Fibroblast of skin of right biceps (primary cell): ENCODE results near the gene EPHB1.
"Not testable (repeated sequence)": the region's sequence is repeated elsewhere in the genome, so short reads cannot be mapped to it uniquely, and the experiment has no call there.

Experiments
- DNase-seq: peaks from one replicate; pipeline ENCODE4 v3.0.0-alpha.2; 2013

The EPHB1 gene

DNA sequence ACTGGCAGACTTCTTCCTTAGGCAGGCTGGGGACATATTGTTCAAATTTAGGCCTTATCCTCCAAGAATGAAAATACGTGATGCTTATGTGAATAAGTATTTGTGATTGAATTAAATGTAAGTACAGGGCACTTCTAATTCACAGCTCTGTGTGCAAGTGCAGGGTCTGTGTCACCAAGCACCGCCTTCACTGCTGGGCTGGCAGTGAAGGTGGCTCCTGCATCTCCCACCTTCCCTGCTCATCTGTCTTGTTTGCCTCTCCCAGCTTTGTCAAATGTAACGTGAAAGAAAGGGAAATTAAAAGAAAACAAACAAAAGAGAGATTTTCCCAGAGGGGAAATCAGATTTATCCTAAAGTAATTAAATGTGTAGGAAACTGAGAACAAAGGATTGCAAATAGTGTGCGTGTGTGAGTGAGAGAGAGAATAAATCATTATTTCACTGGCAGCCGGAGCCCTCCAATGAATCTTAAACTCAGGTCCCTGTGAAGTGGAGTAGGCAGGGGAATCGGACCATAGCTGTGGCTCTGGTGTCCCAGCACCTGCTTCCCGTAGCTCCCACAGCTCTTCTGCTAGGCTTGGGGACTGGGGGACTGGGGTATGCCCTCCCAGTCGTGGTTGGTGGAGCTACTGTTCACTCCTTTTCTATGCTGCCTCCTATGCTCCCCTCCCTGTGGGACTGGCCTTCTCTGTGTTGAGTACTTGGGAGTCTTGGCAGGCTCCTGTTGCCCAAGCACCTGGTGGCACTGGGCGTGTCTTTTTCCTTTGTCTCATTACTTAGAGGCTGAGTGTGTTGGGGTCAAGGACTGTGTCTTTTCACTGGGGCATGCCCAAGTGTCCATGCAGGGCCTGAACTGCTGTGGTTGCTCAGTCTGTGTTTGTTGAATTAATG is 222.2 kb downstream of the EPHB1 start:
- no peak for DNase-seq

DNA sequence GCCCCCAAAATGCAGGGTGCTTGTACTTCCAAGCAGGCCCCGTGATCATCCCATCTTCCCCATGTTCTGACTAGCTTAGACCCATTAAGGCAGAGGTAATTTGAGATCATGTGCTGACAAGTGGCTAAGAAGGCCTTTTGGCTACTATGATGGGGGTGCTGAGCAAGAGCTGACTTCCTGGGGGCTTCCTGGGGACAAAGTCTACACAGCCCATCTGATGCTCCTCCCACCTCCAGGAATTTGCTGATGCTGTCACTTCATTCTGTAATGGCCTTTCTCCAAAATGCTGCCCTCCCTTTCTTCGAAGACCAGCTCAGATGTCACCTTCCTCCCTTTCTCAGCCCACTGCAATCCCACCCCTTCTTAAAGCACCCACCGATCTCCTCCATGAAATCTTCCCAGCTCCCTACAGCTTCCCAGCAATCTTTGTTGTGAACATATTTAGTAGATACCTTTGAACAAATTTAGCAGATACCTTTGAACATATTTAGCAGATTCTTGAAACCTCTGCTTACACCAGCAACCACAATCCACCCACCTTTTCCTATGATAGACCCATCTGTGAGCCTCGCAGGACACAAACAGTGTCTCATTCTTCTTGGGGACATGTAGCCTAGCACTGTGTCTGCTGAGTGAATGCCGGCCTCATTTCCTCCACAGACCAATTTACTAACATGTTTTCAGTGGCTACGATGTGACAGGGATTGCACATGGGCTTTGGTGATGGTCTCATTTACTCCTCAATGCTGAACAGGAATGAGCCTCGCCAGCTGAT is 223.3 kb downstream of the EPHB1 start:
- no peak for DNase-seq

DNA sequence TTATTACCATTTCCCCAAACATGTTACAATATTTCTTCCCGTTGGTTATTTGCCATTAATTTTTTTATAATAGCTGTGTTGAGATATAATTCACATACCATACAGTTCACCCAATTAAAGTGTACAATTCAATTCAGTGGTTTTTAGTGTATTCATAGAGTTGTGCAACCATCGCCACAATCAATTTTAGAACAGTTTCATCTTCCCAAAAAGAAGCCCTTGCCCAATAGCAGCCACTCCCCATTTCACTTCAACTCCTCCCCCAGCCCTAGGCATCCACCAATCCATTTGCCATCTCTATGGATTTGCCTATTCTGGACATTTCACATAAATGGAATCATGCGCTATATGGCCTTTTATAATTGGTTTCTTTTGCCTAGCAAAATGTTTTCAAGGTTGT is 225.1 kb downstream of the EPHB1 start:
- no peak for DNase-seq

DNA sequence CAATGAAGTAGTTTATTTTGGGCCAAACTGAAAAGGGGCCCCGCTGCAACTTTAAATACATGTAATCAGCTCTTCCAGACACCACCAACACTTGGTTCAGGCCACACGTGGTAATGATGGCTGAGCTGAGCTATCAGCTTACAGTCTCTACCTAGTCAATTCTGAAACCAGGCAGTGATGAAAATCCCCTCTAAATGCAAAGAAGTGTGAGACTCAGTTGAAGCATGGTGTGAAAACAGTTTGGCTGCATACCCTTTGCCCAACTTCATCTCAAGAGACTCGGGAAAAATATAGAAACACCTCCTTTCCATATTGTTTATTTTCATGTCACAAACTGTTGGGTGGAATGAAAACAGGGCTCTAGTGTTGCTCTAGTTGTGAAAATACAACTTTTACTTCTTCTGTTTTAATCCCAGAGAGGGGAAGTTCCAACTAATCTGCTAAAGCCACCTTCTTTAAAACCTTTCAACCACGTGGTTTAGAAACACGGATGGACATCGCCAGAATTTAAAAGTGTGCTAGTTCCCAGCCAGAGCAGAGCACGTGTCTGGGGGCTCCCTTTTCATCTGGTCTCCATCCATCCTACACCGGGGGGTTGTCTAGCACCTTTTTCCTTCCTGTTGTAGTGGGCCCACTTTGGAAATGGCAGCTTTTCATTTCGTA is 229.1 kb downstream of the EPHB1 start:
- DNase-seq = no peak

DNA sequence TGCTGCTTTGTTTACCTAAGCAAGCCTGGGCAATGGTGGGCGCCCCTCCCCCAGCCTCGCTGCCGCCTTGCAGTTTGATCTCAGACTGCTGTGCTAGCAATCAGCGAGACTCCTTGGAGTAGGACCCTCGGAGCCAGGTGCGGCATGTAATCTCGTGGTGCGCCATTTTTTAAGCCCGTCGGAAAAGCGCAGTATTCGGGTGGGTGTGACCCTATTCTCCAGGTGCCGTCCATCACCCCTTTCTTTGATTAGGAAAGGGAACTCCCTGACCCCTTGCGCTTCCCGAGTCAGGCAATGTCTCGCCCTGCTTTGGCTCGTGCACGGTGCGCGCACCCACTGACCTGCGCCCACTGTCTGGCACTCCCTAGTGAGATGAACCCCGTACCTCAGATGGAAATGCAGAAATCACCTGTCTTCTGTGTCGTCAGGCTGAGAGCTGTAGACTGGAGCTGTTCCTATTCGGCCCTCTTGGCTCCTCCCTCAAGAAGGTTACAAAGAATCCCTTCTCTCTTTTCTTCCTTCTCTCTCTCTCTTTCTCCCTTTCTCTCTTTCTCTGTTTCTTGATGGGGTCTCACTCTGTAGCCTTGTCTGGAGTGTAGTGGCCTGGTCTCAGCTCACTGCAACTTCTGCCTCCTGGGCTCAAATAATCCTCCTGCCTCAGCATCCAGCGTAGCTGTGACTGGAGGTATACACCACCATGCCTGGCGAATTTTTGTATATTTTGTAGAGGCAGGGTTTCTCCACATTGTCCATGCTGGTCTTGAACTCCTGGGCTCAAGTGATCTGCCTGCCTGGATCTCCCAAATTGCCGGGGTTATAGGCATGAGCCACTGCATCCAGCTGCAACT is 235.9 kb downstream of the EPHB1 start:
- not testable (repeated sequence) for DNase-seq

DNA sequence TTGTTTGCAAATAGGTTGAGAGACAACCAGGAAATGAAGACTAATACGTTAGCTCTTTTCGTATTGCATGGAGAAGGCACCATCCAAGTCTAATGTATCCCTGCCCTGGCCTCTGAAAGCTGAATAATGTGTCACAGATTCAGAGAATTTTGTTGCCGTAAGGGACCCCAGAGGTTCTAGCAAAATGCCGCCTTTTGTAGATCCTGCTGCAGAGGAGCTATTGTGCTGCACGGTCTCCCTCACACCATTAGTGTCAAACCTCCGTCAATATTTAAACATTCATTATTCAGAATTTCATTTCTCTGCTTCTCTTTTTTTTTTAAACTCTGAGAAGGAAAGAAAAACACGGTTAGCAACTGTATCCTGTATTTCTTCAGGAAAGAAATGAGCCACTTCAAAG is 238.7 kb downstream of the EPHB1 start:
- no peak for DNase-seq

DNA sequence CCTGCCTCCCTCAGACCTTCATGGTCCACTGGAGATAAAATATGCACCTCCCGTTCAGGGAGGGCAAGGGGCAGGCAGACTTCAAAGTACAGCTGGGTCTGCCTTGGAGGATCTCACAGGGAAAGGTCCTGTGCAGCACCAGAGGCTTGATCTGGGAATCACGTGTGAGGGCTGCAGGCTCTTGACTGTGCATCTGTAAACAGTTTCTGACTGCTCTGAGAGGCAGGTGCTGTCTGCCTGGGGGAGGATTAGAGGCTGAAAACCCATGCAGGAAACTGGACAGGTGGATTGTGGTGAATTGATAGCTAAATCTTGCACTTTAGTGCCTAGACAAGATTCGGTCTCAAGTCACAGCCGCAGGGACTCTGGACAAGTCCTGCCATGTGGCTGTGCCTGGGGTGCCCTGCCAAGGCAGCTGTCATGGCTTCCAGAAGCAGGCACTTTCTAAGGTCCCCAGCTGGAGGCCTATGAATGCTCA is 239.3 kb downstream of the EPHB1 start:
- DNase-seq = no peak

DNA sequence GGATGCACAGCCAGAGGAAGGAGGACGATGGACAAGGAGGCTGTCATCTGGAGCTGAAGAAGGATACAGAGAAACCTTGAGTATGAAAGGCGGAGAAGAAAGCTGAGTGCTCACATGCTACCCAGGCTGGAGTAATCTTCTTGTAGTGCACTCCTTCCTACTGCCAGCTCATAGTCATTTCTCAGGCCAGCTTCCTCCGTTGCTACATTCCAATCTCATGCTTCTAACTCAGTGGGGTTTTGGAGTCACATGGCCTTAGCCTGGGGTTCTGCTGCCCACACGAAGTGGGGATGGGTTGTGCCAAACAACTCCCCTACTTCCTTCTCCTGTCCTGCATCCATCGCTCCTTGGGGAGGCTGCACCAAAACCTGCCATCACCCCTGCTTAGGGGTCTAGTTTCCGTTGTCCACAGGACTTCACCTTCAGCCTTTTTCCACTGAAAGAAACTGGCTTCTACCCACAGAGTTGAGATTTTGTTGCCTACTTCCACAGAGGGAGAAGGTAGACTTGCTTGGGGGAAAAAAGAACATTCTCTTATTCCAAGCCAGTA is 239.9 kb downstream of the EPHB1 start:
- DNase-seq = peak; percentile 19

DNA sequence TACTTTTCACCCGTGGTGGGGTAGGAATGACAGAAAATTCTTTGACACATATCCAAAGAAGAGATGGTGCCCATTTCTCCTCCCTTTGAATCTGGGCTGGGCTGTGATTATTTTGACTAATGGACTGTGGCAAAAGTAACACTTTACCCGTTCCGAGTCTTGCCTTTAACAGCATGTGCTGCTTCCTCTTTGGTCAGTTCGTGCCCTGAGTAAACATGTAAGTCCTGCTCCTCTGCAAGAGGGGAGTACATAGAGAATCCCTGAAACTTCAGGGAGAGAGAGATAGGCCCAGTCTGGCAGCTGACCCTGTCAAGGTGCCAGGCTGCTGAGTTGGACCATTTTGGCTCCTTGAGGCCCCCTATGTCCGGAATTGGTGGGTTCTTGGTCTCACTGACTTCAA is 243.1 kb downstream of the EPHB1 start:
- no peak for DNase-seq

DNA sequence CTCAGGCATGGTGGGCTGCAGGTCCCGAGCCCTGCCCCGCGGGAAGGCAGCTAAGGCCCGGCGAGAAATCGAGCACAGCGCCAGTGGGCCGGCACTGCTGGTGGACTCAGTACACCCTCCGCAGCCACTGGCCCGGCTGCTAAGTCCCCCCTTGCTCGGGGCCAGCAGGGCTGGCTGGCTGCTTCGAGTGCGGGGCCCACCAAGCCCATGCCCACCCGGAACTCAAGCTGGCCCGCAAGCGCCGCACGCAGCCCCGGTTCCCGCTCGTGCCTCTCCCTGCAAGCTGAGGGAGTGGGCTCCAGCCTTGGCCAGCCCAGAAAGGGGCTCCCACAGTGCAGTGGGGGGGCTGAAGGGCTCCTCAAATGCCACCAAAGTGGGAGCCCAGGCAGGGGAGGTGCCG is 244.5 kb downstream of the EPHB1 start:
- DNase-seq = not testable (repeated sequence)

DNA sequence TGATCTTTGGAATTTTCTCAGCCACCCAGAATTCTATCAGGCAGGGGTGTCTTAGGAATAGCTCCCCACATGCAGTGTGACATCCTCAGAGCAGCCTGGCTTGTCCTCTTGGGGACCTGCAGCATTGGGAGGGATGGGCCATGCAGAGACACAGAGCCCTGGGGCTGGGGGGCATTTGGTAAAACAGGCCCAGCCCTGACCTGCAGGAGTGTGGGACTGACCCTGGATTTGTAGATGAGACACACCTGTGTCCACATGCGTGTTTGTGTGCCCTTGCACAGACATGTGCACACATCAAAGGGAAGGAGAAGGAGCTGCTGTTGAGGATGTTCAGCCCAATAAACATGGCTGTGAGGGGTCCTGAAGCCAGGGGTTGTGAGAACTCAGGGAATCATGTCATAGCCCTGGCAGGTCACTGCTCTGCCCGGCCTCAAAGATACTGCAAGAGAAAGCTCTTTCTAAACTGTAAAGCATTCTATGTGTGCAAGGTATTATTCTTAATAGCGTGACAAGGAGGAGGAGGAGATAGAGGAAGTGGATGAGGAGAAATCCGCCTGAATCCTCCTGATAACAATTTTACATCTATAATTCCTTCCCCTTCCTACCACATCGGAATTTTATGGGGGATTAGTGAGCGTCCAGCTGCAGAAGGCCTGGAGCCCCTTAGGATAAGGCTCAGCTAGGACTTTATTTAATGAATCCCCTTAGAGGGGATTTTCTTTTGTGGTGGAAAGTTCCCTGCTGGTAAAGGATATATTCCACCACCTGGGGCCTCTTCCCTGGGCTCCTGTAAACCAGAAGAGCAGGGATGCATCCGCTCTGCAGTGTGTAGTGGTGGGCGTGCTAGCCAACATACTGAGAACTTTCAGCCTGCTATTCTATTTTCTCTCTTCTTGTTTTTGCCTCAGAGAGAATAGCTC is 245.5 kb downstream of the EPHB1 start:
- DNase-seq = no peak

DNA sequence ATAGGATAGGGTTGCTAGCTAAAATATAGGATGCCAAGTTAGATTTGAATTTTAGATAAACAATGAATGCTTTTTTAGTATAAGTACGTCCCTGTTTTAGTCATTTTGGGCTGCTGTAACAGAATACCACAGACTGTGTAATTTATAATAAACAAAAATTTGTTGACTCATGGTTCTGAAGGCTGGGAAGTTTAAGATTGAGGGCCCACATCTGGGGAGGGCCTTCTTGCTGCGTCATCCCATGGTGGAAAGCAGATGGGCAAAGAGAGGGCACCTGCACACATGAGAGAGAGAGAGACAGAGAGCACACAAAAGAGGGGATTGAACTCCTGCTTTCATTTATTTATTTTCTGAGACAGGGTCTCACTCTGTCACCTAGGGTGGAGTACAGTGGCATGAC is 246.5 kb downstream of the EPHB1 start:
- no peak for DNase-seq

DNA sequence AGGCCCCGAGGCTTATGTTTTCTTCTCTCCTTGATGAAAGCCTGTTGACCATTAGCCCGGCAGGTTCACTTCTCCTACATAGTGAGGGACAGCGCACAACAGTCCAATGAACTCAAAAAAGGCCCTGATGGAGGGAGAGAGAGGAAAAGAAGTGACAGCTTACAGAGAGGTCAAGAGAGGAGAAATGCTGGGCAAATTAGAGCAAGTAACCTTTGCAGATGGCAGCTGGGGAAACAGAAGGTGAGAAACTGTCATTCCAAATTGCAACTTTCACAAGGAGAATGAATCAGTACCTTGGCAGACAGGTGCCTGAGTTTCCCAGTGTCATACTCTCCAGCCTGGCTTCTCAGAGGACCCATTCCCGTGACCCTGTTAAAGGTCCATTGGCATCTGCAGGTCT is 252.0 kb downstream of the EPHB1 start:
- no peak for DNase-seq

DNA sequence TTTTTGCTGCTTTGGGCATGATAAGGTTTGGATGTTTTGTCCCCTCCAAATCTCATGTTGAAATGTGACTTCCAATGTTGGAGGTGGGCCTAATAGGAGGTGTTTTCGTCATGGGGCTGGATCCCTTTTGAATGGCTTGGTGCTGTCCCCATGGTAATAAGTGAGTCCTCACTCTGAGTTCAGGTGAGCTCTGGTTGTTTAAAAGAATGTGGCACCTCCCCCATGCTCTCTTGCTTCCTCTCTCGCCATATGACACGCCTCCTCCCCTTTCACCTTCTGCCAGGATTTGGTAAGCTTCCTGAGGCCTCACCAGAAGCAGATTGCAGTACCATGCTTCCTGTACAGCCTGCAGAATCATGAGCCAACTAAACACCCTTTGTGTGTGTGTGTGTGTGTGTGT is 255.5 kb downstream of the EPHB1 start:
- DNase-seq = no peak

DNA sequence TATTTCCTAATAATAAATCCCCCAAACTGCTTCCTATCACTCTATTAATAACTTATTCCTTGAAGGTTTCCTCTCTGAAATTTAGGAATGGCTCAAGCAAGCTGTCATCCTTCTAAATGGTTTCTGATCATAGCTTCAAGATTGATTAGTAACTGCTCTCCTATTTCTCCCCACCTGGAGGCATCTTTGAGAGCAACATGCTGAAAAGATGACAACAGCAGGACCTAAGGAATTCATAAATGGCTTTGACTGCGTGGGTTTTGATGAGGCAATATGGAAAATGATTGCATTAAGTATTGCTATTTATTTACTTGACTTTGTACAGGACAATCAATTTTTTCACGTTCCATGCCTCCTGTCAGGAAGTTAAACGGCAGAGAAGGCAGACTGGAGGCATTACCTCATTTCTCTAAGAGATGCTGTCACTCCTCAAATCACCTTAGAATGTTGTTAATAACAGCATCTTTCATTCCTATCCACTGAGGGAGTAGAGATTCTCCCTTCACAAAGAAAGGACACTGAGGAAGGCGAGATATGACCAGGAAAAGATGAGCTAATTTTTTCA is 256.4 kb downstream of the EPHB1 start:
- DNase-seq = no peak

DNA sequence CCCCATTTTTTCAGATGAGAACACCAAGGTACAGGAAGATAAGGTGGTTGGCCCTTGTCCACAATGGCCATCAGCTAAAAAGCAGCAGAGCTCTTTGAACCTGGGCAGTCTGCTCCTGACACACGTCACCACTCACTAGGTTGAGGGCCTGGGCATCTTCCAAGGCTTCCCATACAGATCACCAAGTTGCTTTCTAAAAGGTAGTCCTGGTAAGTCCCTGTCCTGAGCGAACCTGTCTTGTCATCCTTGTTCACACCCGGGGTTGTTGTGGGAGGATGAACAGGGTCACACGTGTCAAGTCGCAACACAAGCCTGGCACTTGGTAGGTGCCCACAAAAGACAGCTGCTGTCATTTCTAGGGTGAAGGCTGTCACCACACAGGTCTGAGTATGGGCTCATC is 260.4 kb downstream of the EPHB1 start:
- DNase-seq = no peak

DNA sequence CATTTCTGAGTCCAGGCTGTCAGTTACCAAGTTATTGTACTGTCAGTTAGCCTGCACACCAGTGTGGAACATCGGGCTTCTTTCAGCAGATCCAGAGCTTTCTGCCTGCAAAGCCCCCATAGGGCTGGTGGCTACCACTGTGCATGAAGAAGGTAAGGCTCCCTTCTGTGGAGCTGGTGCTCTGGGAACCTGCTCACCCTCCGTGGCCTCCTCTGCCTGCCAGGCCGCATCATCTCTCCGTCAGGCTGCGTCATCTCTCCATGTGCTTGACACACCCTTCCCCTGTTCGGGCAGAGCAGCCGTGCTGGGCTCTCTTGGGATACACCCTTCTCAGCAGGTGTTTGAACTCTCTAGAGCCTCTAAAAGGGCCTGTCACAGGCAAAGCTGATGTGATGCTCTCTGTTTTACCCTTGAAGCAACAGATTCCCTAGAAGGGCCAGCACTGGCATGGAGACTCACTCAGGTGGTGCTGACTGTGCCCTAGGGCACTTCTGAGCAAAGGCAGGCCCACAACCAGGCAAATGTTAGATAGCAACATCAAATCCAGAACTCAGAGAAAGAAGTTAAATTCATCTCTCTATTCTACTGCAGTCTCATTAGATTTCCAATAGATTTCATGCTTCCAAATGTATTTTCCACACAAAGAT is 261.1 kb downstream of the EPHB1 start:
- no peak for DNase-seq

DNA sequence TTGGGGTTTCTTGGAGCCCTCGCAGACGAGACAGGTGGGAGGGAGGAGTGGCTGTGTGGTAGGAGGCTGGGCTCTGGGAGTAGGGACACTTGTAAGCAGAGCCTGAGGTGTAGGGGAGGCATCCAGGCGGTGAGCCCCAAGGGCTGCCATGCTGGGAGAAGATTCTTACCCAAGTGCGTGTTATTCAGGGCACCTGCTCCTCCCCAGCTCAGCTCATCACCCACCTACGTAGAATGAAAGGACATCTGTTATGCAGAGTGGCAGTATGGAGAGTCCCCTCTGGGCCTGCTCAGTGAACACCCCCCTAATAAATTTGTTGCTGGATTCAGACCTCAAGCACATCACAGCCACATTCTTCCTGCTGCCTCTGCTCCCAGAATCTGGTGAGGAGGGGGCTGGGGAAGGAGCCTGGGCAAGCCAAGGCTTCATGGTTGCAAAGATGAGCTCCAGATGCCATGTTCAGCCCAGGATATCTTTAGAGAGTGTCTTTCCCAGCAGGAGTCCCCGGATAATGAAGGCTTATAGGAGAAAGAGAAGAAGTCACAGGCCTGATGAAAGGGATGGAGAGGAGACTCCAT is 261.8 kb downstream of the EPHB1 start:
- no peak for DNase-seq

DNA sequence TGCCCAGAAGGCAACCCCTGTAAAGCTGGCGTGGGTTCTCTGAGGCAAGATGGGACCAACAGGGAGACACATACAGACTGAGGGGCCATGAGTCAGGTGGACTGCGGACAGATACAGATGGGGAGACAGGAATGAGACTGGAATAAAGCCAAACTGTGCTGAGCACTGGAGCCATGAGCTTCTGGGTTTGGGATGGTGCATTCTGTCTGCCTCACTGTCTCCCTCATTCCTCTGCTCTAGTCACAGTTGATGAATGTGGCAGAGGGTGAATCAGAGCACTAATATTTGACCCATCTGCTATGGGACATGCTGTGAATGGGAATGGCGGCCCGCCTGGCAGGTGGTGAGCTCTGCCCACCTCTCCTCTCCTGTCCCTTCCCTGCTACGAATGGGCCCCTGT is 262.9 kb downstream of the EPHB1 start:
- no peak for DNase-seq

DNA sequence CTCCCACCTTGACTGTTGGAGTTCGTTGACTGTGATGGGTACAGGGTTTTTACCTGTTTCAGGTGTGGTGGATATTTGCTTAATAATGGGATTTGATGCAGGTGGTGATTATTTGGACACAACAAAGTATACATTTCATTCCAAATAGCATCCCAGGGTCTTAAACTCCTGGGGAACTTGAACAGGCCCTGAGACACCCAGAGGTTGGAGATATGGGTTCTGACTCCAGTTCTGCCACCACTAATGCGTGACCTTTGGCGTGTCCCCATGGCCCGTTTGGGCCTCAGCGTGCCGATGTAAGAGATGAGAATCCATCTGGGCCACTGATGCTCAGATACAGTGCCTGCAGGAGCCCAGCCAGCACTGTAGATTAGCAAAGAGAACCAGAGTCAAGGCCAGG is 264.5 kb downstream of the EPHB1 start:
- DNase-seq = no peak
